Activated T-helper 2 cell treated with anti-CD3 and anti-CD28 coated beads, Interferon-gamma antibody, Interleukin-2, Interleukin-4, amounts not matched to agents 10 μg/mL and 5 μg/mL and 100 μg/mL, durations not matched to agents 14 hours and 24 hours and 36 hours (primary cell): Measurements from ENCODE around the gene NDE1. TPM values are rescaled to one million over a fixed set of nuclear protein-coding genes. Genes with fewer than 3 reads are reported as not detected.
"Not testable (repeated sequence)": the region's sequence is repeated elsewhere in the genome, so short reads cannot be mapped to it uniquely, and the experiment has no call there.

ENCODE experiments used
- DNase-seq: peaks from one replicate; pipeline ENCODE4 v3.0.0; 2021; ENCODE audit warnings: low spot score
- H3K27ac Mint-ChIP-seq: one replicate; pipeline ENCODE4 v1.8.0; 2021; ENCODE audit warnings: mixed read lengths
- H3K27me3 Mint-ChIP-seq: one replicate; pipeline ENCODE4 v1.8.0; 2021; ENCODE audit warnings: low read depth, mixed read lengths
- H3K36me3 Mint-ChIP-seq: one replicate; pipeline ENCODE4 v1.8.0; 2021; ENCODE audit warnings: low read depth, mixed read lengths
- H3K4me1 Mint-ChIP-seq: one replicate; pipeline ENCODE4 v1.8.0; 2021; ENCODE audit warnings: low read depth, mixed read lengths
- H3K4me3 Mint-ChIP-seq: one replicate; pipeline ENCODE4 v1.8.0; 2021; ENCODE audit warnings: low read depth, mild to moderate bottlenecking, moderate library complexity, mixed read lengths
- H3K9me3 Mint-ChIP-seq: one replicate; pipeline ENCODE4 v1.8.0; 2021; ENCODE audit warnings: mixed read lengths
- intact Hi-C: fragments of 100-400 bp; cut with micrococcal nuclease; formaldehyde crosslinking; loops from one replicate; pipeline ENCODE4 v1.15.1; 2023
- total RNA-seq: library from RNA; stranded (reverse); gene quantifications from 2 replicates; pipeline ENCODE4 v1.2.3, GENCODE V29; 2022

The NDE1 gene
- total RNA-seq, 1 donor from 2014 or later: 97.7 TPM

GRCh38 chr16:15648135-15648730, 1.8 kb upstream of the NDE1 start:
- Mint-ChIP-seq H3K27ac (no peak overlapping the region), H3K4me3 (no peak overlapping the region)

GRCh38 chr16:15649311-15649710, 734 bp upstream of the NDE1 start:
- peaks cover 19% of the 10 kb centered on the region for H3K4me1 Mint-ChIP-seq
- H3K36me3 Mint-ChIP-seq: peaks cover 14% of the 10 kb centered on the region
- H3K9me3 Mint-ChIP-seq, DNase-seq, H3K27me3 Mint-ChIP-seq, intact Hi-C loops: not testable (repeated sequence)
- H3K4me3 Mint-ChIP-seq: peak overlapping the region; percentile 78
- H3K27ac Mint-ChIP-seq: peak overlapping the region; percentile 78

More at GRCh38 chr16:15648135-15648730, 1.8 kb upstream of the NDE1 start:
- intact Hi-C loops: no loop called here
- Mint-ChIP-seq H3K36me3 (peaks cover 10% of the 10 kb centered on the region), H3K4me1 (peaks cover 24% of the 10 kb centered on the region), H3K27me3 (no peaks in the 10 kb centered on the region), H3K9me3 (no peaks in the 10 kb centered on the region)
- DNase-seq: no peak

DNA sequence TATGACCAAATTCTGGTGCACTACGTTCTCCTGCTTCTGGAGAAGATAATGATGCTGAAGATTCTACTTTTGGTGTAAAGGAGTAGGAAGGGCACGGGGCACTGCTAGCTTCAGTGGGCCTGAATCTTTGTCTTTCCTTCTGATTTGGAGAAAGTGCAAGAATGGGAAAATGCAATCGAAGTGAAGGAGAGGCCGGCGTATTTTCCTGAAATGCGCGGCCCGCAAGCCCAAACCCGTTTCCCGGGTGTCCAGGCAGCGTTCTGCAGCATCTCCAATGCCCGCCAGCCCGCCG, 372 bp upstream of the NDE1 start:
- peaks cover 14% of the 10 kb centered on the region for H3K36me3 Mint-ChIP-seq
- H3K27ac Mint-ChIP-seq: peak overlapping the region; percentile 78
- no peaks in the 10 kb centered on the region for H3K27me3 Mint-ChIP-seq
- peak overlapping the region; percentile 78 for H3K4me3 Mint-ChIP-seq
- peaks cover 16% of the 10 kb centered on the region for H3K4me1 Mint-ChIP-seq
- H3K9me3 Mint-ChIP-seq: no peaks in the 10 kb centered on the region
- DNase-seq: no peak
- intact Hi-C loops: loop anchor here (1.0 to 2.0 kb wide), 3 partner anchors 7 to 59 kb away; no protein-coding TSS in a partner anchor

- intact Hi-C loops: loop anchor here (1.0 to 2.0 kb wide), 3 partner anchors 8 to 60 kb away; no protein-coding TSS in a partner anchor
- peaks cover 16% of the 10 kb centered on the region for H3K4me1 Mint-ChIP-seq
- H3K27me3 Mint-ChIP-seq: no peaks in the 10 kb centered on the region
- H3K9me3 Mint-ChIP-seq: no peaks in the 10 kb centered on the region
- peak; percentile 32 for DNase-seq
- H3K27ac Mint-ChIP-seq: peak overlapping the region; percentile 99
- peaks cover 21% of the 10 kb centered on the region for H3K36me3 Mint-ChIP-seq
- H3K4me3 Mint-ChIP-seq: peak overlapping the region; percentile 98
These were observed 690 bp downstream of the NDE1 start for GRCh38 chr16:15650698-15651171.

DNA sequence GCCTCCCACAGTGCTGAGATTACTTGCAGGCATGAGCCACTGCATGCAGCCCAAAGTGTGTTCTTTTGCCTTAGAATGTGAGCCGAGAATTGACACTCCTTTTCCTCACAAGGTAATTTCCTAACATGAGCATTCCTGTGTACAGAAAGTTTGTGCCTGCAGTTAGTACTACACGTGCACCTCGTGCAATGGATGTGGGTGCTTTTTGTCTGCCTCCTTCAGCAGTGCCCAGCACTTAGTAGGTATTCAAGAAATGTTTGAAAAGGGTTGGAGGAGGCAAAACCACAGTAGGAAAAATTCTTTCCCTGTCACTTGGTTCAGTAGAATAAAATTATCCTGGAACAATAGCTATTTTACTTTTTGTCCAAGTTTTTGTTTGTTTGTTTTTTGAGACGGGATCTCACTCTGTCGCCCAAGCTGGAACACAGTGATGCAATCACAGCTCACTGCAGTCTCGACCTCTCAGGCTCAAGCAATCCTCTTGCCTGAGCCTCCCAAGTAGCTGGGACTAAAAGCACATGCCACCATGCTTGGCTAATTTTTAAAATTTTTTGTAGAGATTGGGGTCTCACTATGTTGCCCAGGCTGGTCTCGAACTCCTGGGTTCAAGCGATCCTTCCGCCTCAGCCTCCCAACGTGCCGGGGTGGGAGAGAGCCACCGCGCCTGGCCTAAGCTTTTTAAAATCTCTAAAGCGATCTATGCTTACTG, 2.4 kb downstream of the NDE1 start:
- DNase-seq: no peak
- H3K36me3 Mint-ChIP-seq: peaks cover 36% of the 10 kb centered on the region
- peak overlapping the region; percentile 46 for H3K27ac Mint-ChIP-seq
- peak overlapping the region; percentile 98 for H3K4me3 Mint-ChIP-seq
- peaks cover 18% of the 10 kb centered on the region for H3K4me1 Mint-ChIP-seq
- no peaks in the 10 kb centered on the region for H3K9me3 Mint-ChIP-seq
- intact Hi-C loops: no loop called here
- no peaks in the 10 kb centered on the region for H3K27me3 Mint-ChIP-seq

GRCh38 chr16:15653227-15653626, 3.2 kb downstream of the NDE1 start:
- DNase-seq: no peak
- H3K36me3 Mint-ChIP-seq: peaks cover 42% of the 10 kb centered on the region
- no peaks in the 10 kb centered on the region for H3K27me3 Mint-ChIP-seq
- peaks cover 25% of the 10 kb centered on the region for H3K4me1 Mint-ChIP-seq
- peak overlapping the region; percentile 46 for H3K27ac Mint-ChIP-seq
- peak overlapping the region; percentile 60 for H3K4me3 Mint-ChIP-seq
- intact Hi-C loops: no loop called here
- H3K9me3 Mint-ChIP-seq: no peaks in the 10 kb centered on the region

- no peak for DNase-seq
- intact Hi-C loops: no loop called here
These were observed 4.5 kb downstream of the NDE1 start for GRCh38 chr16:15654591-15654990.

GRCh38 chr16:15655561-15655960, 5.5 kb downstream of the NDE1 start:
- H3K9me3 Mint-ChIP-seq, H3K27me3 Mint-ChIP-seq, H3K27ac Mint-ChIP-seq, H3K4me3 Mint-ChIP-seq, intact Hi-C loops, DNase-seq: not testable (repeated sequence)
- Mint-ChIP-seq H3K4me1 (peaks cover 31% of the 10 kb centered on the region), H3K36me3 (peaks cover 53% of the 10 kb centered on the region)

More at GRCh38 chr16:15654591-15654990, 4.5 kb downstream of the NDE1 start:
- H3K27me3 Mint-ChIP-seq: no peaks in the 10 kb centered on the region
- no peak overlapping the region for H3K4me3 Mint-ChIP-seq
- no peaks in the 10 kb centered on the region for H3K9me3 Mint-ChIP-seq
- peaks cover 50% of the 10 kb centered on the region for H3K36me3 Mint-ChIP-seq
- no peak overlapping the region for H3K27ac Mint-ChIP-seq
- H3K4me1 Mint-ChIP-seq: peaks cover 30% of the 10 kb centered on the region

GRCh38 chr16:15658149-15658548, 8.1 kb downstream of the NDE1 start:
- intact Hi-C loops: no loop called here
- Mint-ChIP-seq H3K4me3 (no peak overlapping the region), H3K27ac (no peak overlapping the region), H3K4me1 (peaks cover 26% of the 10 kb centered on the region), H3K36me3 (peaks cover 57% of the 10 kb centered on the region), H3K27me3 (no peaks in the 10 kb centered on the region), H3K9me3 (no peaks in the 10 kb centered on the region)
- DNase-seq: no peak

DNA sequence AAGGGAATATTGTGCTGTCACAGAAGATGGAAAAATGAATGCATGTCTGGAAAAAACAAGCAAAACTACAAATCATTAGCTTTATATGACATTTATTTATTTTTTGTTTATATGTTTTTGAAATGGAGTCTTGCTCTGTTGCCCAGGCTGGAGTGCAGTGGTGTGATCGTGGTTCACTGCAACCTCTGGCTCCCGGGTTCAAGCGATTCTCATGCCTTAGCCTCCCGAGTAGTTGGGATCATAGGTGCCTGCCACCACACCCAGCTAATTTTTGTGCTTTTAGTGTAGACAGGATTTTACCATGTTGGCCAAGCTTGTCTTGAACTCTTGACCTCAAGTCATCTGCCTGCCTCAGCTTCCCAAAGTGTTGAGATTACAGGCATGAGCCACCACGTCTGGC, 8.5 kb downstream of the NDE1 start:
- Mint-ChIP-seq H3K36me3 (peaks cover 57% of the 10 kb centered on the region), H3K27ac (peak overlapping the region; percentile 67), H3K9me3 (no peaks in the 10 kb centered on the region), H3K4me1 (peaks cover 23% of the 10 kb centered on the region), H3K4me3 (peak overlapping the region; percentile 18), H3K27me3 (no peaks in the 10 kb centered on the region)
- intact Hi-C loops: no loop called here
- no peak for DNase-seq

DNA sequence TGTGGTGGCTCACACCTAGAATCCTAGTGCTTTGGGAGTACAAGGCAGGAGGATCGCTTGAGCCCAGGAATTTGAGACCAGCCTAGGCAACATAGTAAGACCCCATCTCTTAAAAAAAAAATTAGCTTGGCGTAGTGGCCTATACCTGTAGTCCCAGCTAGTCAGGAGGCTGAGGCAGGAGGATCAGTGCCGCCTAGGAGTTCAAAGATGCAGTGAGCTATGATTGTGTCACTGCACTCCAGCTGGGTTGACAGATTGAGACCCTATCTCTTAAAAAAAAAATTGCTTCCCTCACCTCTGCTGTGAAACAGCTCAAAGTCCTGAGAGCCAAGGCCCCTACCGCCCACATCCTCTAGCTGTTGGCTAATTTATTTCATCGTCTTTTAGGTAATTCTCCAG, 10.2 kb downstream of the NDE1 start:
- H3K4me3 Mint-ChIP-seq: no peak overlapping the region

DNA sequence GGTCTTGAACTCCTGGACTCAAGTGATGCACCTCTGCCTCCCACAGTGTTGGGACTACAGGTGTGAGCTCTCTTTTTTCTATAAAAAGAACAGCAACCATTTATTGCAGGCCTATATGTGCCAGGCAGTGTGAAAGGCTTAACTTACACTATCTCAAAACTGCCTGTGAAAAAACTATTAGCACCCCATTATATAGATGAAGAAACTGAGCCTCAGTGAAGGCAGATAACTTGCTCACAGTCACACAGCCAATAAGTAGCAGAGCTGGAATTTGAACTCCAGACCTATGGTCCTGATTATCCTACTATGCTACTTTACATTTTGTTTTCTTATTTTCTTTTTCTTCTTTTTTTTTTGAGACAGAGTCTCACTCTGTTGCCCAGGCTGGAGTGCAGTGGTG, 15.1 kb downstream of the NDE1 start:
- Mint-ChIP-seq H3K4me1 (peaks cover 9% of the 10 kb centered on the region), H3K27me3 (no peaks in the 10 kb centered on the region), H3K9me3 (no peaks in the 10 kb centered on the region), H3K4me3 (no peak overlapping the region), H3K36me3 (peaks cover 61% of the 10 kb centered on the region), H3K27ac (no peak overlapping the region)
- intact Hi-C loops: no loop called here
- DNase-seq: no peak

More for the DNA sequence above, 10.2 kb downstream of the NDE1 start:
- DNase-seq: no peak
- Mint-ChIP-seq H3K9me3 (no peaks in the 10 kb centered on the region), H3K4me1 (peaks cover 21% of the 10 kb centered on the region), H3K27ac (peak overlapping the region; percentile 29), H3K27me3 (no peaks in the 10 kb centered on the region), H3K36me3 (peaks cover 60% of the 10 kb centered on the region)
- intact Hi-C loops: no loop called here

DNA sequence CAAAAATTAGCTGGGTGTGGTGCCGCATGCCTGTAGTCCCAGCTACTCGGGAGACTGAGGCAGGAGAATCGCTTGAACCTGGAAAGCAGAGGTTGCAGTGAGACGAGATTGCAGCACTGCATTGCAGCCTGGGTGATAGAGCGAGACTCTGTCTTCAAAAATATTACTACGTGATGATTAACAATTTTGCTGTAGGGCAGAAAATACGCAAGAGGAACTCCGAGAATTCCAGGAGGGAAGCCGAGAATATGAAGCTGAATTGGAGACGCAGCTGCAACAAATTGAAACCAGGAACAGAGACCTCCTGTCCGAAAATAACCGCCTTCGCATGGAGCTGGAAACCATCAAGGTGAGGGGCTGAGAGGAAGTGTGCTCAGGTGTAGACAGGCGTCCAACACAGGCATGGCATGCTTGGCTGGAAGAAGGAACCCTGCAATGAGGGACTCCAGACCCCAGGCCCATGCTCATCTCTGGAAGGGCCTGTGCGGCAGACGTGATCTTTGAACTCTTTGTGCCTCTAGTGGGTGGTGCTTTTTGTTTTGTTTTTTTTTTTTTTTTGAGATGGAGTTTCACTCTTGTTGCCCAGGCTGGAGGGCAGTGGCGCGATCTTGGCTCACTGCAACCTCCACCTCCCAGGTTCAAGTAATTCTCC, 17.2 kb downstream of the NDE1 start:
- Mint-ChIP-seq H3K4me3 (no peak overlapping the region), H3K27me3 (no peaks in the 10 kb centered on the region), H3K9me3 (no peaks in the 10 kb centered on the region), H3K4me1 (peaks cover 12% of the 10 kb centered on the region), H3K36me3 (peaks cover 67% of the 10 kb centered on the region), H3K27ac (no peak overlapping the region)
- intact Hi-C loops: no loop called here
- DNase-seq: no peak
